ENCODE results near the gene TRAP1.

- no peak for TF ChIP-seq BHLHE40 (IDR thresholded peaks at IDR 0.05; ENCODE audit: borderline replicate concordance)
- TF ChIP-seq FOXA1 (IDR thresholded peaks at IDR 0.05), result no peak
- TF ChIP-seq SP1 (IDR thresholded peaks at IDR 0.05), result no peak
- no peak for TF ChIP-seq LEF1 (IDR thresholded peaks at IDR 0.05; ENCODE audit: borderline replicate concordance)
- TF ChIP-seq TARDBP (IDR thresholded peaks at IDR 0.05), result no peak
- TF ChIP-seq FOXM1 (IDR thresholded peaks at IDR 0.05; ENCODE audit: borderline replicate concordance), result no peak
- no peak for TF ChIP-seq FOXK2 (IDR thresholded peaks at IDR 0.05)
- TF ChIP-seq SUZ12 (IDR thresholded peaks at IDR 0.05), result no peak
- TF ChIP-seq PKNOX1 (IDR thresholded peaks at IDR 0.05), result no peak
- no peak for TF ChIP-seq ELF4 (IDR thresholded peaks at IDR 0.05)
- no peak for TF ChIP-seq ARNT (IDR thresholded peaks at IDR 0.05)
- no peak for TF ChIP-seq NFRKB (IDR thresholded peaks at IDR 0.05)
- no peak for TF ChIP-seq HDGF (IDR thresholded peaks at IDR 0.05; ENCODE audit: borderline replicate concordance)
Measured at GRCh38 chr16:3715430-3715829, 1.9 kb downstream of the TRAP1 start.
